Measurements from ENCODE around the gene ANKRD39. TPM values are rescaled to one million over a fixed set of nuclear protein-coding genes. Genes with fewer than 3 reads are reported as not detected.

The ANKRD39 gene
- total RNA-seq, 1 donor from 2014 or later, result 9.4 TPM

- no peak for TF ChIP-seq CTCF (IDR thresholded peaks at IDR 0.05)
- no peaks in the 10 kb centered on the region for H3K4me1 ChIP-seq
- H3K36me3 ChIP-seq, result peaks cover 25% of the 10 kb centered on the region
- peak; percentile 89 to 91 for ATAC-seq
- no peak overlapping the region for H3K27ac ChIP-seq
- H3K4me3 ChIP-seq, result peak overlapping the region; percentile 28
- intact Hi-C loops (cut with DNase I), result no loop called here
- no peaks in the 10 kb centered on the region for H3K27me3 ChIP-seq (ENCODE audit: low read depth)
- H3K9me3 ChIP-seq, result no peaks in the 10 kb centered on the region
- peak; percentile 85 for DNase-seq
Observed at GRCh38 chr2:96839293-96839874, 18.4 kb downstream of the ANKRD39 start.

DNA sequence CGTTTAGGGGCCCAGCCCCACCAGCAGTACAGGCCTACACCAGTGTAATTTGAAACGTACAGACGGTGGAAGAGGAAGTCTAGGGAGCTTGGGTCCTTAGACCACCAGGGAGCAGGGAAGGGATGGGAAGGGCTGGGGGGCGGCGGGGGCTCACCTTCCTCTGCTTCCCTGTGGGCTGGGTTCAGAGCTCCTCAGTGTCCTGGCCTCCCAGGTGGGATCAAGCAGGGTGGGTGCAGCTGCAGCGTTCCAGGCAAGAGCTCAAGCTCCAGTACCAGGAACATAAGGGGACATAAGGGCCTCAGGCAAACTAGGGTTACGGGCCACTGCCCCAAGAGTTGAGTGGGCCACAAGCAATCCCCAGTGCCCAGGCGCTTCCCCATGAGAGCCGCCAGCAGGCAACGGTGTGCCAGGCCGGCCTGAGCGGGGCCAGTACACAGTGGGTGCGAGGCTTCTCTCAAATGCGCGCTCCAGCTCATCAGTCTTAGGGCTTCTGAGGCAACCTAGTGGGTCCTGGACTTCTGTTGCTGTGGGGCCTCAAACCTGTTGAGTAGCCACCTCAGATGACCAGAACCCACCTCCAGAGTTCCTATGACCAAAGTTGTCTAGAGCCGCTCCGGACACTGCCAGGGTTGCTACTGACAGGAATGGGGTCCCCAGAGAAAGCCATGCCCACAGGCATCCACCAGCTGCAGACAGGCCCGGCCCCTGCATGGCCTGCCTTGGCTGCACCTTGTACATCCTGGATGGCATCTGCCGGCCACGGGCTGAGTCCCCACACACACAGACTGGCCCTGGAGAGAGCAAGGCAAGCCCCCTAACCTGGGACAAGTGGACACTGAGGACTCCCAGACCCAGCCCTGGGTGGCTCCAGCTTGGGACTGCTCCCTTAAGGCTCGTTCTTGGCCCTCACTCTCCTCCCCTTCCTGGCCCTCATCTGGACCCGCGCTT is 19.2 kb downstream of the ANKRD39 start:
- H3K4me3 ChIP-seq, result no peak overlapping the region
- no peaks in the 10 kb centered on the region for H3K27me3 ChIP-seq (ENCODE audit: low read depth)
- peaks cover 30% of the 10 kb centered on the region for H3K36me3 ChIP-seq
- DNase-seq, result no peak
- ATAC-seq, result peak; percentile 18 to 31
- no peaks in the 10 kb centered on the region for H3K4me1 ChIP-seq
- TF ChIP-seq CTCF (IDR thresholded peaks at IDR 0.05), result no peak
- no peaks in the 10 kb centered on the region for H3K9me3 ChIP-seq
- no peak overlapping the region for H3K27ac ChIP-seq
- intact Hi-C loops (cut with DNase I), result no loop called here

- Histone ChIP-seq H3K27me3 (ENCODE audit: low read depth) (no peaks in the 10 kb centered on the region), H3K4me3 (no peak overlapping the region), H3K9me3 (no peaks in the 10 kb centered on the region), H3K27ac (no peak overlapping the region), H3K4me1 (peaks cover 8% of the 10 kb centered on the region), H3K36me3 (peaks cover 40% of the 10 kb centered on the region)
- ATAC-seq, result no peak
- no peak for DNase-seq
- no peak for TF ChIP-seq CTCF (IDR thresholded peaks at IDR 0.05)
- intact Hi-C loops (cut with DNase I), result no loop called here
Observed at GRCh38 chr2:96837575-96837974, 20.2 kb downstream of the ANKRD39 start.

DNA sequence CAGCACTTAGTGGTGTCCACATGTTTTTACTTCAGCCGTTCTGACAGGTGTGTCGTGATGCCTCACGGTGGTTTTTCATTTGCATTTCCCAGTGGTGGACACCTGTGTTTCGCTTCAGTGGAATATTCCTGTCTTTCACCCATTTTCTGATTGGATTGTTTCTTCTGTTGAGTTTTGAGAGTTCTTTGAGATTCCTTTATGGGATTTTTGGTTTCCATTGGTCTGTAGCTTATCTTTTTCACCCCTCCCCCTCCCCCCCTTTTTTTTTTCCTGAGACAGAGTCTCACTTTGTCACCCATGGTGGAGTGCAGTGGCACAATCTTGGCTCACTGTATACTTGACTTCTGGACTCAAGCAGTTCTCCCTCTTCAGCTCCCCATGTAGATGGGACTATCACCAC is 22.0 kb downstream of the ANKRD39 start:
- Histone ChIP-seq H3K36me3 (peaks cover 58% of the 10 kb centered on the region), H3K27me3 (ENCODE audit: low read depth) (no peaks in the 10 kb centered on the region), H3K4me3 (no peak overlapping the region), H3K9me3 (no peaks in the 10 kb centered on the region), H3K27ac (no peak overlapping the region), H3K4me1 (peaks cover 16% of the 10 kb centered on the region)
- intact Hi-C loops (cut with DNase I), result no loop called here
- DNase-seq (no peak), ATAC-seq (no peak)
- TF ChIP-seq CTCF (IDR thresholded peaks at IDR 0.05), result no peak

DNA sequence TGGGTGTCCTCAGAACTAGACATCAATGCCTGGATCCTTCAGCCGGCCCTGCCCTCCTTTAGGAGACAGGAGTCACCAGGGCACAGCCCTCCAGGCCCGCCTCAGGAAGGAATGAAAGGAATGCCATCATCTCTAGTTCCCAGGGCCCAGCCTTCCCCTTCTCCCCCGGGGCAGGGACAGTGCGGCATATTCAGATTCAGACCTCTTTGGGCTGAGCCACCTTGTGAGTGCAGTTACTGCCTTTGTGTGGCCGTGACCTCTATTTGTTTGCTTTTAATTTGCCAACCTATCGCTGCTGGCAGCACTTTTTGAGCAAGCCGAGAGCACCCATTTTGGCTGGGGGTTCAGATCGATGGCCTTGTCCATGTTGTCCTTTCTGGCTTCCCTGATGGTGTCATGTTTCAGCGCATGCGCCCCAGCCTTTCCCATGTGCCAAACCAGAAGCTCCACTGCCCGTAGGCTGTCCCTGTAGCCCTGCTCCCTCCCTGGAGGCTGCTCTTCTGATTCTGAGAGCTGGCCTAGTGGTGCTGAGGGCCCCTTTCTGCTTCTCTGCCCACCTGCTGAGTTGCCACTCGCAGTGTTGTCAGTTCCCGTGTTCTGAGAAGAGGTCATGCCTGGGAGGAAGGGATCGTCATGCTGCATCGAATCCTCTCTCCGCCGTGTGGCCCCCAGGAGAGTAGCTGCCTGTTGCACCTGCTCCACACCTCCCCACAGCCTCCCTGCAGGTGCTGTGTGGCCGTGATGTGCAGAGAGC is 24.9 kb downstream of the ANKRD39 start:
- H3K36me3 ChIP-seq, result peaks cover 78% of the 10 kb centered on the region
- TF ChIP-seq CTCF (IDR thresholded peaks at IDR 0.05), result no peak
- peak; percentile 79 for DNase-seq

More for the DNA sequence above, 24.9 kb downstream of the ANKRD39 start:
- H3K4me3 ChIP-seq, result no peak overlapping the region
- ATAC-seq, result peak; percentile 84 to 87
- intact Hi-C loops (cut with DNase I), result no loop called here
- peaks cover 16% of the 10 kb centered on the region for H3K4me1 ChIP-seq
- no peaks in the 10 kb centered on the region for H3K9me3 ChIP-seq
- H3K27me3 ChIP-seq (ENCODE audit: low read depth), result no peaks in the 10 kb centered on the region
- H3K27ac ChIP-seq, result peak overlapping the region; percentile 60

Measured in lower lobe of right lung (tissue), 2 donors.